ENCODE measurements around the gene WARS2. TPM values are rescaled to one million over a fixed set of nuclear protein-coding genes. Genes with fewer than 3 reads are reported as not detected.
A peak's percentile ranks its signal among the peaks of the same experiment; 100 is the strongest.

Gene WARS2
- total and polyA plus RNA-seq, 8 donors, result 3.5 to 48.4 (median 9.5) TPM

DNA sequence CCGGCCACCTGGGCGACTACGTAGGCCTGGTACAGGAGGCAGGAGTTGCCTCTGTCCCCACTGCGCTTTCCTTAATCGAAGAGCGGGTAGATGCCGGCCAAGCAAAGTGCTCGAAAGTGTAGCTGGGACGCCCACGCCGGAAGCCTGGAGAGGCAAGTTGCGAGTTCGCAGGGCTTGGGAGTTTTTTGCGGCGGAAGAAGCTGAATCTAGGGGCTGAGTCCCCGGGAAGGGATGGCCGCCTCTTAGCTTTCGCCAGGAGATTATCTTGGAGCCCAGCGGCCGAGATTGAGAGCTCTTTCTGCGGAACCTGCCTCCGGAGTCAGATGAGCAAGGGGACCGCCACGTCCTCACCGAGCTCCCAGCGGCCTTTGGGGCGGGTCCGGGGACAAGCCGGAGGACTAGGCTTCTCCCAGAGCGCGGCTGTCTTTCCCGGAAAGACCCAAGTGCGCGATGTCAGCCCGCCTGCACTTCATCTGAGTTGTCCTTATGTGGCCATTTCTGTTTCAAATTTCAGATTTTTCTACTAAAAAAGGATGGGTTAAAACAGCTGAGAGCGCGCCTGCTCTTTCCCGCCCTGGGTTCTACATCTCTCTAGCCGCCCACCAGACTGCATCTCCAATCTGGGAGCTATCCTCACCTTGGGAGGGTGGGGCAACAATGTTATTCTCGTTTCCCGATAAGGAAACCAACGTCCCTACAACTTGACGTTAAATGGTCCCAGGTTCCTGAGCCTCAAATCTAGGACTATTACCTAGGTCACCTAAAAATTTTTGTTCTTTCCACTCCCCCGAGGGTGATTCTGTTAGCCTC is 139.9 kb downstream of the WARS2 start:
- no peak for TF ChIP-seq EP300 (IDR thresholded peaks at IDR 0.05)
- no peak for TF ChIP-seq POLR2A (IDR thresholded peaks at IDR 0.05)
- TF ChIP-seq, protein P1, sequence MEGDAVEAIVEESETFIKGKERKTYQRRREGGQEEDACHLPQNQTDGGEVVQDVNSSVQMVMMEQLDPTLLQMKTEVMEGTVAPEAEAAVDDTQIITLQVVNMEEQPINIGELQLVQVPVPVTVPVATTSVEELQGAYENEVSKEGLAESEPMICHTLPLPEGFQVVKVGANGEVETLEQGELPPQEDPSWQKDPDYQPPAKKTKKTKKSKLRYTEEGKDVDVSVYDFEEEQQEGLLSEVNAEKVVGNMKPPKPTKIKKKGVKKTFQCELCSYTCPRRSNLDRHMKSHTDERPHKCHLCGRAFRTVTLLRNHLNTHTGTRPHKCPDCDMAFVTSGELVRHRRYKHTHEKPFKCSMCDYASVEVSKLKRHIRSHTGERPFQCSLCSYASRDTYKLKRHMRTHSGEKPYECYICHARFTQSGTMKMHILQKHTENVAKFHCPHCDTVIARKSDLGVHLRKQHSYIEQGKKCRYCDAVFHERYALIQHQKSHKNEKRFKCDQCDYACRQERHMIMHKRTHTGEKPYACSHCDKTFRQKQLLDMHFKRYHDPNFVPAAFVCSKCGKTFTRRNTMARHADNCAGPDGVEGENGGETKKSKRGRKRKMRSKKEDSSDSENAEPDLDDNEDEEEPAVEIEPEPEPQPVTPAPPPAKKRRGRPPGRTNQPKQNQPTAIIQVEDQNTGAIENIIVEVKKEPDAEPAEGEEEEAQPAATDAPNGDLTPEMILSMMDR (IDR thresholded peaks at IDR 0.05), result no peak
- intact Hi-C loops (cut with DNase I; ENCODE audit: low total_unique reads), result no loop called here
- H3K4me1 ChIP-seq, result peaks cover 5 to 24% (median 19%) of the 10 kb centered on the region in 4 donors
- no peak for DNase-seq
- no peak overlapping the region for H3K27ac ChIP-seq
- H3K36me3 ChIP-seq, result no peaks in the 10 kb centered on the region
- H3K9me3 ChIP-seq, result peaks cover 0 to under 1% (median 0%) of the 10 kb centered on the region in 4 donors
- peak overlapping the region in 2 of 4 donors; percentile 17 to 27 for H3K4me3 ChIP-seq
- H3K27me3 ChIP-seq, result peaks cover 41 to 100% (median 94%) of the 10 kb centered on the region in 3 donors
- 4 to 7% (median 6%) methylated on average over 41 to 44 of the region's 44 CpGs for WGBS, 5 donors

DNA sequence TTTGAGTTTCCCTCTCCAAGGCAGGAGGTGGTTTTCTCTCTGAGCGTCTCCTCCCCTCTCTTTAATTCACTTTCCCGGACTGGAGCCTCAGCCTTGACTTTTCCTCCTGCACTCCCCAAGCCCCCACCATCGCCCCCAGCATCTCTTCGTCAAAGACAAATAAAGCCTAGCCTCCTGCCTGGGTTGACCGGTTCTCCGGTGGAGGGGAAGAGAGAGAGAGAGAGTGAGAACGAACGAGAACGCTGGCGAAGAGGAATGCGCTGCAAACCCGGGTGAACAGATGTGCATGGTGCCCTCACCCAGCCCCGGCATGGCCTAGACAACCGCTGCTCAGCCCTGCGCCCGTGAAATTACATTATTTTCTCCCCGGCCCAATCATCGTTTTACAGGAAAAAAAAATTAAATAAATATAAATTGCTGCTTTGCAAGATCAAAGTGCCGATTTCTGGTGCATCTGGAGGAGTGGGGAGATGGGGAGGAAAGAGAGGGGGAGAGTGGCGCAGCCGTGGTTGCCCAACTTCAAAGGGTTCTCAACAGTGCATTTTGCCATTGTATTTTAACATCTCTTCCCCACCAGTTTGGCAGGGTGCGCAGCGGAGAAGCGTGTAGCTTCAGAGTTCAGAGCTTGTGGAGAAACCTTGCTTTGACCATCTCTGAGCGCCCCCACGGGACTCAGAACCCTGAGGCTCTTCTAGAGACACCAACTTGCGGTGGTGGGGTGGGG is 140.9 kb downstream of the WARS2 start:
- H3K4me3 ChIP-seq, result no peak overlapping the region
- peaks cover 39 to 100% (median 98%) of the 10 kb centered on the region in 3 donors for H3K27me3 ChIP-seq
- H3K9me3 ChIP-seq, result no peaks in the 10 kb centered on the region
- no peak overlapping the region for H3K27ac ChIP-seq
- no peak for DNase-seq
- H3K4me1 ChIP-seq, result peaks cover 5 to 24% (median 19%) of the 10 kb centered on the region in 4 donors
- 4 to 8% (median 7%) methylated on average over 27 of the region's 27 CpGs for WGBS, 5 donors
- intact Hi-C loops (cut with DNase I; ENCODE audit: low total_unique reads), result no loop called here
- TF ChIP-seq, protein P1 (IDR thresholded peaks at IDR 0.05), result no peak
- no peaks in the 10 kb centered on the region for H3K36me3 ChIP-seq

DNA sequence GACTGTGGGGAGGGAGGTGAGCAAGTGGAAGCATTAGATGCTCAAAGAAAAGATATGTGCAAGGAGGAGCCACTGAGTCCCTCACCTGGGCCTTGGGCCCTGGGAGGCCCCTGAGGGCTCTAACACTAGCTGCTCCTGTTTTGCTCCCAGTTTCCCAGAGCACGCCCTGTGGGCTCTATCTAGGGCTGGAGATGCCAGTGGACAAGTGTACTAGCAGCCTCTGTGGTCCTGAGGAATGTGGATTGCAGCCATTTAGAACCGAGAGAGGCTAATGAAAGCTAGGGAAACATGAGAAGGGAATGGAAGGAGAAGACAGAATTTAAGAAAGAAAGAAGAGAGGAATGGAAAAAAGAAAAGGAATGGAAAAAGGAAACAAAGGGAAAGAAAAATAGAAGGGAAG is 142.3 kb downstream of the WARS2 start:
- no peak overlapping the region for H3K27ac ChIP-seq
- intact Hi-C loops (cut with DNase I; ENCODE audit: low total_unique reads), result no loop called here
- peaks cover 0 to 1% (median under 1%) of the 10 kb centered on the region in 4 donors for H3K9me3 ChIP-seq
- H3K4me3 ChIP-seq, result no peak overlapping the region
- DNase-seq, result no peak
- H3K36me3 ChIP-seq, result no peaks in the 10 kb centered on the region
- peaks cover 5 to 26% (median 20%) of the 10 kb centered on the region in 4 donors for H3K4me1 ChIP-seq
- TF ChIP-seq, protein P1 (IDR thresholded peaks at IDR 0.05), result no peak
- TF ChIP-seq POLR2AphosphoS5 (IDR thresholded peaks at IDR 0.05) (no peak), EP300 (IDR thresholded peaks at IDR 0.05) (no peak), POLR2A (IDR thresholded peaks at IDR 0.05) (no peak)
- 24 to 46% (median 31%) methylated on average over 2 of the region's 2 CpGs for WGBS, 5 donors
- peaks cover 38 to 100% (median 98%) of the 10 kb centered on the region in 3 donors for H3K27me3 ChIP-seq

DNA sequence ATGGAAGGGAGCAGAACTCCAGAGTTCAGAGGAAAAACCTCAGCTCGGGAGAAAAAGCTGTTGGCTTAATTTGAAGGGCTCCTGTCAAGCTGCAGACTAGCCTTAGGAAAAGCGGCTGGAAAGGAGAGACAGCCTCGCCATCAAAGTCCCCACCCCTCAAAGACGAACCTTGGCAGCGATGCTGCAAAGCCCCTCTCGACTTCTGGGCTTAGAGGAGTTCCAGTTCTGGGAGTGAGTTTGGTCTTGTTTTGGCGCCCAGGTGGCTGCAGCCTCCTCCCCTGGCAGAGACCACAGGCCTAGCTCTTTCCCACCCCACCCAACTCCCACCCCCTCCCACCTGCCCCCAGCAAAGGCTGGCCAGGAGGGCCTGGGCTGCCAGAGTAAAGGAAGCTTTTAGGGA is 143.2 kb downstream of the WARS2 start:
- Histone ChIP-seq H3K27me3 (peaks cover 47 to 100% (median 100%) of the 10 kb centered on the region in 3 donors), H3K27ac (no peak overlapping the region), H3K9me3 (peaks cover 0 to 7% (median 3%) of the 10 kb centered on the region in 4 donors), H3K4me3 (no peak overlapping the region), H3K4me1 (peaks cover 5 to 35% (median 23%) of the 10 kb centered on the region in 4 donors), H3K36me3 (no peaks in the 10 kb centered on the region)
- WGBS, 5 donors, result 14 to 29% (median 18%) methylated on average over 7 of the region's 7 CpGs
- no peak for DNase-seq
- intact Hi-C loops (cut with DNase I; ENCODE audit: low total_unique reads), result no loop called here
- TF ChIP-seq POLR2A (IDR thresholded peaks at IDR 0.05) (no peak), POLR2AphosphoS5 (IDR thresholded peaks at IDR 0.05) (no peak), EP300 (IDR thresholded peaks at IDR 0.05) (no peak)
- TF ChIP-seq, protein P1 (IDR thresholded peaks at IDR 0.05), result no peak
